Prostate gland (tissue), 2 donors: Measurements from ENCODE around the gene APBA1. TPM values are rescaled to one million over a fixed set of nuclear protein-coding genes. Genes with fewer than 3 reads are reported as not detected.

Experiments
- DNase-seq: peaks from one replicate; pipeline ENCODE4 v3.0.0-alpha.2; 2019; ENCODE audit warnings: low spot score
- H3K27ac ChIP-seq, 2 donors: fragments of 200-600 bp; sonication (generic); 2 replicates each; pipeline ENCODE4 v1.5.1; 2017 to 2019
- H3K27me3 ChIP-seq: fragments of 200-600 bp; sonication (generic); replicated peaks from 2 replicates; pipeline ENCODE4 v1.5.1; 2019; ENCODE audit not compliant: insufficient read depth
- H3K36me3 ChIP-seq, 2 donors: fragments of 200-600 bp; sonication (generic); 1 replicate in 1 of 2; 2 replicates in 1 of 2; pipeline versions ENCODE4 v1.5.1 to v1.8.1; 2017 to 2019
- H3K4me1 ChIP-seq: fragments of 200-600 bp; sonication (generic); replicated peaks from 2 replicates; pipeline ENCODE4 v1.5.1; 2019
- H3K4me3 ChIP-seq, 2 donors: fragments of 200-600 bp; sonication (generic); 2 replicates each; pipeline ENCODE4 v1.5.1; 2017 to 2019
- H3K9me3 ChIP-seq: fragments of 200-600 bp; sonication (generic); 2 replicates; pipeline ENCODE4 v1.5.1; 2017
- POLR2A ChIP-seq: fragments of 450-650 bp; IDR thresholded peaks from one replicate; pipeline ENCODE4 v1.6.1; 2016; ENCODE audit warnings: antibody characterized with exemption, mild to moderate bottlenecking
- POLR2AphosphoS5 ChIP-seq: sonication (generic); formaldehyde crosslinking; IDR thresholded peaks from one replicate; pipeline ENCODE4 v1.6.1; 2017; ENCODE audit warnings: antibody characterized with exemption
- WGBS: methylation state at CpG from one replicate; pipeline ENCODE4 v1.1.5; 2018; 5-methylcytosine and 5-hydroxymethylcytosine counted together
- intact Hi-C: fragments of 100-400 bp; cut with DNase I; formaldehyde crosslinking; loops from one replicate; pipeline ENCODE4 v1.14.2; 2022
- total RNA-seq, 2 donors: library from RNA; depleted of rRNA; stranded (reverse); fragments of >200 nt; gene quantifications; one replicate each; pipeline ENCODE4 v1.1.0, GENCODE V29; 2016
- TF ChIP-seq, protein P1 (sequence below), 4 experiments: fragments of 200-600 bp in 2 of 4; fragments of 450-650 bp in 2 of 4; sonication (generic) in 2 of 4; IDR thresholded peaks; 1 replicate in 3 of 4; 2 replicates in 1 of 4; pipeline ENCODE4 v1.5.1; 2016 to 2019; ENCODE audit warnings: antibody characterized with exemption in 4 of 4, mild to moderate bottlenecking in 2 of 4, moderate library complexity in 2 of 4

Gene APBA1
- total RNA-seq, 2 donors from 2014 or later, result 2.2 to 7.5 TPM

DNA sequence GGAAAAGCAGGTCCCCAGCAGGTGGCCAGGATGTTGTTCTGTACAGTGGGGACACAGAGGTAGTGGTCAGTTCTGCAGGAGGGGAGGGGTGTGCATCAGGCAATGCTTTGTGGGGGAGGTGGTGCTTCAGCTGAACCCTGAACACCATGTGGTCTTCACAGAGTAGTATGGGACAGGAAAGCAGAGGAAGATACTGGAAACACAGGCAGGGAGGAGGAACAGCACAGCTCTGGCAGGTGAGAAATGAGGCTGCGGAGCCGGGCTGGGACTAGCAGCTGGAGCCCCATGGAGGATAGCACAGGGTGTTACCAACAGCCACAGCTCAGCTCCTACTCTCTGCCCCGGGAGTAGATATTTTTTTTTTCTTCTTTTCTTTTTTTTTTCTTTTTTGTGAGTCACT is 185.7 kb downstream of the APBA1 start:
- no peaks in the 10 kb centered on the region for H3K4me1 ChIP-seq
- no peak for DNase-seq
- no peak overlapping the region for H3K27ac ChIP-seq
- H3K9me3 ChIP-seq, result no peaks in the 10 kb centered on the region
- 66% methylated on average over 3 of the region's 3 CpGs for WGBS
- H3K27me3 ChIP-seq, result no peaks in the 10 kb centered on the region
- intact Hi-C loops, result no loop called here
- no peak for TF ChIP-seq POLR2AphosphoS5
- TF ChIP-seq, protein P1, sequence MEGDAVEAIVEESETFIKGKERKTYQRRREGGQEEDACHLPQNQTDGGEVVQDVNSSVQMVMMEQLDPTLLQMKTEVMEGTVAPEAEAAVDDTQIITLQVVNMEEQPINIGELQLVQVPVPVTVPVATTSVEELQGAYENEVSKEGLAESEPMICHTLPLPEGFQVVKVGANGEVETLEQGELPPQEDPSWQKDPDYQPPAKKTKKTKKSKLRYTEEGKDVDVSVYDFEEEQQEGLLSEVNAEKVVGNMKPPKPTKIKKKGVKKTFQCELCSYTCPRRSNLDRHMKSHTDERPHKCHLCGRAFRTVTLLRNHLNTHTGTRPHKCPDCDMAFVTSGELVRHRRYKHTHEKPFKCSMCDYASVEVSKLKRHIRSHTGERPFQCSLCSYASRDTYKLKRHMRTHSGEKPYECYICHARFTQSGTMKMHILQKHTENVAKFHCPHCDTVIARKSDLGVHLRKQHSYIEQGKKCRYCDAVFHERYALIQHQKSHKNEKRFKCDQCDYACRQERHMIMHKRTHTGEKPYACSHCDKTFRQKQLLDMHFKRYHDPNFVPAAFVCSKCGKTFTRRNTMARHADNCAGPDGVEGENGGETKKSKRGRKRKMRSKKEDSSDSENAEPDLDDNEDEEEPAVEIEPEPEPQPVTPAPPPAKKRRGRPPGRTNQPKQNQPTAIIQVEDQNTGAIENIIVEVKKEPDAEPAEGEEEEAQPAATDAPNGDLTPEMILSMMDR (IDR thresholded peaks at IDR 0.05), result no peak
- no peak for TF ChIP-seq POLR2A
- H3K4me3 ChIP-seq, result no peak overlapping the region
- no peaks in the 10 kb centered on the region for H3K36me3 ChIP-seq

DNA sequence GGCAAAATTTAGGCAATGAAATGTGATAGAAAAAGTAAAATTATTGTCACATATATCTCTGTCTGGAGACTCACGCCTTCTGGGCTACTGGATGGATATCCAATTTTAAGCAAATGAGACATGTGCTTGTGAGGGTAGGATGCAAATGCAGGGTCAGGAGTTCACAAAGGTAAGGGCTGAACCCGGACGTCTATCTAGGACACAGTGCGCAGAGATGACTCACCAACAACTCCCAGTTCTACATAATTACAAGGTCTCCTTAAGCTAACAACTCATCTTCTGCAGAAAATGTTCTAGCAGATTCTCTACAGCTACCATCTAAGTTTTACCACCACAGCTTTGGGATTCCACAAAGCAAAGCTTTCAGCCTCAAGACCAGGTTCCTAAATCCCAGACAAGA is 186.7 kb downstream of the APBA1 start:
- DNase-seq, result no peak
- Histone ChIP-seq H3K4me1 (no peaks in the 10 kb centered on the region), H3K9me3 (no peaks in the 10 kb centered on the region), H3K4me3 (no peak overlapping the region), H3K36me3 (no peaks in the 10 kb centered on the region), H3K27me3 (no peaks in the 10 kb centered on the region), H3K27ac (no peak overlapping the region)
- 64% methylated on average over 4 of the region's 4 CpGs for WGBS
- intact Hi-C loops, result no loop called here
- no peak for TF ChIP-seq POLR2A
- no peak for TF ChIP-seq POLR2AphosphoS5
- TF ChIP-seq, protein P1 (IDR thresholded peaks at IDR 0.05), result no peak

DNA sequence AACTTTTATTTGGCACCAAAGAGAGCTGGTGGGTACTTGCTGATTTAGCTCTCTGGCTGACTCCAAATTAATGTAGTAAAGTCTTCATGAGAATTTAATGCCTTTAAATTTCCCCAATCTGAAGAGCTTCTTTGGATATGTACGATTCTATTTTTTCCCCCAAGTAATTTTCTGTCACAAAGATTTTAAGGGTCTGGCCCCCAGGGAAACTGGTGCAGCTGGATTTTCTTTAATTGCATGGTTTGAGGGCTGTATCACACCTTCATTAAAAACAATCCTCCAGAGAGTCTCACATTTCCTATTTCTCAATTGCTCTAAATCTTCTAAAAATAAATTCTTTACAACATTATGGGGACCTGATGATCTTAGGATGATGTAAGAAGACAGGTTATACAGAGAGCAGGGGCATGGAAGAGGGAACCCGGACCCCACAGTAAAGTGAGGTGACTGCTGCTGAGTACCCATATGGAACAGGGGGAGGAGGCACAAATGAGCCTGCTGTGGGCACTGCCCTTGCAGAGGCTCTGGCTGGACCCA is 188.2 kb downstream of the APBA1 start:
- no peak for DNase-seq

DNA sequence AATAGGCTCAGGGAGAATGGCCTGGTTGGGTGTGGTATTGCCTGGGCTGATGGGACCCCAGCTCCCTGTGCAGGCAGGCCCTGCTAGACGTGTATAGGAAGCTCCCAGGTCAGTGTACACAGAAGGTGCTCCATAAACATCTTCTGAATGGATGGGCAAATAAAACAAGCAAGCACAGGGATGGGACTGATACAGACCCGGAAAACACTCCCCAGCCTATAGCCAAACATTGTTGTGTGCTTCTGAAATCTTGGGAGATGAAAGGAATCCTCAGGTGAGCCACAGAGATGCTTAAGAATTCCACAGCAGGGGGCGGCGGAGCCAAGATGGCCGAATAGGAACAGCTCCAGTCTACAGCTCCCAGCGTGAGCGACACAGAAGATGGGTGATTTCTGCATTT is 195.4 kb downstream of the APBA1 start:
- no peaks in the 10 kb centered on the region for H3K9me3 ChIP-seq
- no peaks in the 10 kb centered on the region for H3K4me1 ChIP-seq
- H3K27ac ChIP-seq, result no peak overlapping the region
- 57% methylated on average over 5 of the region's 7 CpGs for WGBS
- TF ChIP-seq, protein P1 (IDR thresholded peaks at IDR 0.05), result no peak
- TF ChIP-seq POLR2A (no peak), POLR2AphosphoS5 (no peak)
- intact Hi-C loops, result no loop called here
- DNase-seq, result no peak
- H3K27me3 ChIP-seq, result peaks cover 3% of the 10 kb centered on the region
- H3K36me3 ChIP-seq, result no peaks in the 10 kb centered on the region
- no peak overlapping the region for H3K4me3 ChIP-seq

More for the DNA sequence above, 188.2 kb downstream of the APBA1 start:
- Histone ChIP-seq H3K36me3 (no peaks in the 10 kb centered on the region), H3K4me3 (no peak overlapping the region), H3K27ac (no peak overlapping the region), H3K27me3 (no peaks in the 10 kb centered on the region), H3K9me3 (no peaks in the 10 kb centered on the region), H3K4me1 (no peaks in the 10 kb centered on the region)
- intact Hi-C loops, result no loop called here
- 54% methylated on average over 2 of the region's 2 CpGs for WGBS
- no peak for TF ChIP-seq POLR2AphosphoS5
- TF ChIP-seq, protein P1 (IDR thresholded peaks at IDR 0.05), result no peak

DNA sequence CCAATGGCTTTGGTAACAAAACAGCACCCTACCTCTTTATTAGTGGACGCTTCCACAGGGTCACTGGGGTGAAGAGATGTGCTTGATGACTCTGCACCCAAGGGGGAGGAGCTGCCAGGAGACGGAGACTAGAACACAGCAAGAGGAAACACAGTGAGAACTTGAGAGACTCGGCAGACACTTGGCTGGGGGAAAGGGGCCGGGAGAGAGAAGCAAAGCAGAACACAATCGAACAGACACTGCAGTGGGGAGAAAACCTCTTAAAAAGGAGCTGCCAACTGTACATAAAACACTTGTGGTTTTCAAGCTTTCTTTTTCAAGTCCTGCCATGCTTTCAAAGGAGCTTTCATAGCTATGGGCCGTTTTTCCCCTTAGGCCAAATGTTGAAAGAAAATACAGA is 196.2 kb downstream of the APBA1 start:
- no peak for DNase-seq
- Histone ChIP-seq H3K27ac (no peak overlapping the region), H3K36me3 (no peaks in the 10 kb centered on the region), H3K4me3 (no peak overlapping the region), H3K4me1 (no peaks in the 10 kb centered on the region), H3K27me3 (peaks cover 3% of the 10 kb centered on the region), H3K9me3 (no peaks in the 10 kb centered on the region)
- WGBS, result 23% methylated on average over 6 of the region's 6 CpGs
- no peak for TF ChIP-seq POLR2A
- TF ChIP-seq, protein P1 (IDR thresholded peaks at IDR 0.05), result no peak
- no peak for TF ChIP-seq POLR2AphosphoS5
- intact Hi-C loops, result no loop called here
